Upper lobe of right lung (tissue), 1 donor: ENCODE measurements around the gene SNF8. TPM values are rescaled to one million over a fixed set of nuclear protein-coding genes. Genes with fewer than 3 reads are reported as not detected.

ENCODE experiments used
- ATAC-seq: fragments of 200-7000 bp; cut with Tn5 transposase; one replicate; pipeline ENCODE4 v1.9.1; 2020; ENCODE audit warnings: mild to moderate bottlenecking, moderate library complexity
- DNase-seq: peaks from one replicate; pipeline ENCODE4 v3.0.0-alpha.2; 2020
- H3K27ac ChIP-seq: fragments of 200-600 bp; one replicate; pipeline ENCODE4 v1.8.0; 2022
- H3K27me3 ChIP-seq: fragments of 200-600 bp; one replicate; pipeline ENCODE4 v1.8.0; 2022; ENCODE audit warnings: mild to moderate bottlenecking
- H3K36me3 ChIP-seq: fragments of 200-600 bp; one replicate; pipeline ENCODE4 v1.8.0; 2022
- H3K4me1 ChIP-seq: fragments of 200-600 bp; one replicate; pipeline ENCODE4 v1.8.0; 2022
- H3K4me3 ChIP-seq: fragments of 200-600 bp; one replicate; pipeline ENCODE4 v1.8.0; 2022; ENCODE audit warnings: mild to moderate bottlenecking
- H3K9me3 ChIP-seq: fragments of 200-600 bp; one replicate; pipeline ENCODE4 v1.8.0; 2022
- CTCF ChIP-seq: fragments of 200-600 bp; IDR thresholded peaks from one replicate; pipeline ENCODE4 v1.8.0; 2022; ENCODE audit warnings: antibody characterized with exemption
- intact Hi-C: fragments of 100-400 bp; cut with DNase I; formaldehyde crosslinking; loops from one replicate; pipeline ENCODE4 v1.11.0; 2022
- total RNA-seq: library from RNA; stranded (reverse); fragmentation: NEBNext Ultra II Directional; extraction: Animal tissue kit (Norgen Biotek cat#: 25700); gene quantifications from one replicate; pipeline ENCODE4 v1.2.1, GENCODE V29; 2021
- donor health status: DM: no; HTN: yes; CAD: no; lungs with severe emphysema.

Gene SNF8
- total RNA-seq, 1 donor from 2014 or later = 78.0 TPM

- peaks cover 55% of the 10 kb centered on the region for H3K36me3 ChIP-seq
- H3K4me1 ChIP-seq = peaks cover 35% of the 10 kb centered on the region
- intact Hi-C loops = no loop called here
- H3K27ac ChIP-seq = no peak overlapping the region
- no peaks in the 10 kb centered on the region for H3K9me3 ChIP-seq
- no peak for TF ChIP-seq CTCF
- H3K27me3 ChIP-seq = no peaks in the 10 kb centered on the region
- DNase-seq (no peak), ATAC-seq (no peak)
- no peak overlapping the region for H3K4me3 ChIP-seq
Observed at GRCh38 chr17:48912476-48912875, 32.2 kb downstream of the SNF8 start.

DNA sequence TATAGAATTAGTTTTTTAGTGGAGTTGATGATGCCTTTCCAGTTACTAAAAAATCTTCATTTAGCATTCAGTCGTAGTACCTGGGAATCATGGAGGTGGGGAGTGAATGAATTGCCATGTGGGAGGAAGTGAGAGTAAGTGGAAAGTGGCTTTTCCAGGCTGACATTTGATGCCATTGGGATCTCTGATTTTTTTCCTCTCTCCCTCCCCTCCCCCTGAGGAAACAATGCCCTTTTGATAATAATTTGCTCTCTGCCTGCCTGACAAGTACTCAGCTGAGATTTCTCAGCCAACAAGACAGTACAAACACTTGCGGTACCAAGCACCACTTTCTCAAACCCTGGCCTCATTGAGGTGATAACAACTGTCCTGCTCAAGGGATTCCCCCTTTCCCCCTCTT, 34.3 kb downstream of the SNF8 start:
- Histone ChIP-seq H3K9me3 (no peaks in the 10 kb centered on the region), H3K27ac (no peak overlapping the region), H3K4me1 (peaks cover 26% of the 10 kb centered on the region), H3K36me3 (peaks cover 38% of the 10 kb centered on the region), H3K27me3 (no peaks in the 10 kb centered on the region), H3K4me3 (no peak overlapping the region)
- no peak for TF ChIP-seq CTCF
- no peak for ATAC-seq
- intact Hi-C loops = no loop called here
- no peak for DNase-seq

DNA sequence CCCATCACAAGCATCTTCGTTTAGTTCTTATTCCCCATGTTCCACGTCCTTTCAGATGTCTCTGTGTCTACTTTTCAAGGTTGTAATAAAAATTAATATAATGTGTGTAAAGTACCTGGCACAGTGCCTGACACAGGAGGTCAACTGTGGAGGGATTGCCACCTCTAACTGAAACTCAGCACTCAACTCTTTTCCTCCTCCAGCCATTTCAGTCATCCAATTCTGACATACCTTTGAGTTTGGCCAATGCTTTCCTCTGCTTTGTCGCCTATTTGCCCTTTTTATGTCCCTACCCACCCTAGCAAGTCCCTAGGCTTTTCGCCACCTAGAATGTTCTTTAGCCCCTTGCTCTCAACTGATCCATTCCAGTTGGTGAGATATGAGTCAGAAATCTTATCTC, 34.9 kb downstream of the SNF8 start:
- no peak for TF ChIP-seq CTCF
- Histone ChIP-seq H3K4me1 (peaks cover 20% of the 10 kb centered on the region), H3K27ac (no peak overlapping the region), H3K4me3 (peak overlapping the region; percentile 70), H3K27me3 (no peaks in the 10 kb centered on the region), H3K9me3 (no peaks in the 10 kb centered on the region), H3K36me3 (peaks cover 38% of the 10 kb centered on the region)
- intact Hi-C loops = no loop called here
- ATAC-seq (no peak), DNase-seq (no peak)

GRCh38 chr17:48908853-48909394, 35.7 kb downstream of the SNF8 start:
- intact Hi-C loops = no loop called here
- H3K4me3 ChIP-seq = peak overlapping the region; percentile 70
- ATAC-seq (peak; percentile 56), DNase-seq (peak; percentile 89)
- no peaks in the 10 kb centered on the region for H3K9me3 ChIP-seq
- H3K36me3 ChIP-seq = peaks cover 32% of the 10 kb centered on the region
- TF ChIP-seq CTCF = no peak
- H3K4me1 ChIP-seq = peaks cover 19% of the 10 kb centered on the region
- H3K27me3 ChIP-seq = no peaks in the 10 kb centered on the region
- peak overlapping the region; percentile 89 for H3K27ac ChIP-seq

DNA sequence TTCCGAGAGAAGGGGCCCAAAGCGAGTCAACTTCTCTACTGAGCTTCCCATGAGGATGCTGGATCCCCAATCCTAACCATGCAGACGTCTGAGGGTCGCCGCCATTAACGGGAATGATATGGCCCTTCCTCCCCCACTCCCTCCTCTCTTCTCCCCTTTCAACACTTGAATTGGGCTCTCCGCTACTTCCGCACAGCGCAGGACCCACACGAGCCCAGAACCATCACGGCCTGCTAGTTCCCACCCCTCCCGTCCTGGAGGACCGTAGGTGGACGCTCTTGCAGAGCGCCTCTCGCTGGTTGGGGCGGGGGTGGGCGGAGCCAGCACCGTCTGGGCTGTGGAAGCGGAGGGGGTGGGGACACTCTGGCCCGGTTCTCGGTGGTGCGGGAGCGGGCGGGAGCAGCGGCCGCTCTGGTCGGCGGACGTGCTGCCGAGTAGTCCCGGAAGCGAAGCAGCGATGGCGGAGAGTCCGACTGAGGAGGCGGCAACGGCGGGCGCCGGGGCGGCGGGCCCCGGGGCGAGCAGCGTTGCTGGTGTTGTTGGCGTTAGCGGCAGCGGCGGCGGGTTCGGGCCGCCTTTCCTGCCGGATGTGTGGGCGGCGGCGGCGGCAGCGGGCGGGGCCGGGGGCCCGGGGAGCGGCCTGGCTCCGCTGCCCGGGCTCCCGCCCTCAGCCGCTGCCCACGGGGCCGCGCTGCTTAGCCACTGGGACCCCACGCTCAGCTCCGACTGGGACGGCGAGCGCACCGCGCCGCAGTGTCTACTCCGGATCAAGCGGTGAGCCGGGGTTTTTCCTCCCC, 36.4 kb downstream of the SNF8 start, which contains the start of gene UBE2Z:
Gene UBE2Z (plus strand): TSS at position 361 of the 797 bp plus-strand sequence. CDS start 97 bp downstream, at position 458.
- peak; percentile 17 for TF ChIP-seq CTCF
- no peaks in the 10 kb centered on the region for H3K9me3 ChIP-seq
- H3K4me3 ChIP-seq = peak within 1 kb of the TSS; percentile 70
- intact Hi-C loops = no loop called here
- H3K27ac ChIP-seq = peak within 1 kb of the TSS; percentile 89
- peaks cover 27% of the 10 kb centered on the region for H3K36me3 ChIP-seq
- no peaks in the 10 kb centered on the region for H3K27me3 ChIP-seq
- DNase-seq (peak; percentile 97), ATAC-seq (peak; percentile 98)
- H3K4me1 ChIP-seq = peaks cover 19% of the 10 kb centered on the region
